ENCODE data around the gene TMCC1. TPM values are rescaled to one million over a fixed set of nuclear protein-coding genes. Genes with fewer than 3 reads are reported as not detected.
A peak's percentile ranks its signal among the peaks of the same experiment; 100 is the strongest.

Gene TMCC1
- total RNA-seq, 1 donor from 2014 or later, result 52.5 TPM

DNA sequence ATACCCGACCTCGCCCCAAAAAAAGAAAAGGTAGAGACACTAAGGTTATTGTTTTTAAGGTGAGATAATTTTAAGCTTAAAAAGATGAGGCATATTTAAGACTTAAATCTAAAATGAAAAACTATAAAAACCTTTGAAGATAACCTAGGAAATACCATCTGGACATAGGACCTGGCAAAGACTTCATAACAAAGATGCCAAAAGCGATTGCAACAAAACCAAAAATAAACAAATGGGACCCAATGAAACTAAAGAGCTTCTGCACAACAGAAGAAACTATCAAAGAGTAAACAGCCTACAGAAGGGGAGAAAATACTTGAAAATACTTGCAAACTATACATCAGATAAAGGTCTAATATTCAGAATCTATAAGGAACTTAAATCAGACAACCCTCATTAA lies 80.9 kb downstream of the TMCC1 start:
- peaks cover 2% of the 10 kb centered on the region for H3K4me1 Mint-ChIP-seq (ENCODE audit: low read depth)
- H3K4me3 Mint-ChIP-seq (ENCODE audit: low read depth), result no peak overlapping the region
- H3K27me3 Mint-ChIP-seq, result no peaks in the 10 kb centered on the region
- no peak overlapping the region for H3K27ac Mint-ChIP-seq
- H3K36me3 Mint-ChIP-seq (ENCODE audit: insufficient read depth), result peaks cover 14% of the 10 kb centered on the region
- no peak for DNase-seq (ENCODE audit: low spot score, unreplicated experiment)
- TF ChIP-seq, protein P1, sequence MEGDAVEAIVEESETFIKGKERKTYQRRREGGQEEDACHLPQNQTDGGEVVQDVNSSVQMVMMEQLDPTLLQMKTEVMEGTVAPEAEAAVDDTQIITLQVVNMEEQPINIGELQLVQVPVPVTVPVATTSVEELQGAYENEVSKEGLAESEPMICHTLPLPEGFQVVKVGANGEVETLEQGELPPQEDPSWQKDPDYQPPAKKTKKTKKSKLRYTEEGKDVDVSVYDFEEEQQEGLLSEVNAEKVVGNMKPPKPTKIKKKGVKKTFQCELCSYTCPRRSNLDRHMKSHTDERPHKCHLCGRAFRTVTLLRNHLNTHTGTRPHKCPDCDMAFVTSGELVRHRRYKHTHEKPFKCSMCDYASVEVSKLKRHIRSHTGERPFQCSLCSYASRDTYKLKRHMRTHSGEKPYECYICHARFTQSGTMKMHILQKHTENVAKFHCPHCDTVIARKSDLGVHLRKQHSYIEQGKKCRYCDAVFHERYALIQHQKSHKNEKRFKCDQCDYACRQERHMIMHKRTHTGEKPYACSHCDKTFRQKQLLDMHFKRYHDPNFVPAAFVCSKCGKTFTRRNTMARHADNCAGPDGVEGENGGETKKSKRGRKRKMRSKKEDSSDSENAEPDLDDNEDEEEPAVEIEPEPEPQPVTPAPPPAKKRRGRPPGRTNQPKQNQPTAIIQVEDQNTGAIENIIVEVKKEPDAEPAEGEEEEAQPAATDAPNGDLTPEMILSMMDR (IDR thresholded peaks at IDR 0.05; ENCODE audit: unreplicated experiment), result no peak
- H3K9me3 Mint-ChIP-seq (ENCODE audit: low read depth), result peaks cover 5% of the 10 kb centered on the region

DNA sequence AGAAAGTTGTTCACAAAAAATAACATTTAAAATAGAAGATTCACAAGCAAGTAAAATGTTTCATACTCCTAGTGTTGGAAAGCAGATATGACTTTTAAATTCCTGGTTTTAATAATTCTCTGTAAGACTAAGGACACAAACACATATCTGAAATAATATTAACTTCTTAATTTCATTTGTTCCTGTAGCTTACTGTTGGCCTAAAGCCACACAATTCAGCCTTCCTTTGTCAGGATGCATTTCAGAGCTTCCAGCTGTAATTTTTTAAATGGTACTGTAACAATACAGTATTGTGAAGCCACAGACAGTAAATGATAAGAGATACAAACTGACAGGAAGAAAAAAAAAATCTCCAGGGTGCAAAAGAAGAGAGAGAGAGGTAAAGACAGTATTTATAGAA lies 84.2 kb downstream of the TMCC1 start:
- peaks cover 6% of the 10 kb centered on the region for H3K36me3 Mint-ChIP-seq (ENCODE audit: insufficient read depth)
- H3K9me3 Mint-ChIP-seq (ENCODE audit: low read depth), result peaks cover 3% of the 10 kb centered on the region
- H3K4me1 Mint-ChIP-seq (ENCODE audit: low read depth), result peaks cover 3% of the 10 kb centered on the region

DNA sequence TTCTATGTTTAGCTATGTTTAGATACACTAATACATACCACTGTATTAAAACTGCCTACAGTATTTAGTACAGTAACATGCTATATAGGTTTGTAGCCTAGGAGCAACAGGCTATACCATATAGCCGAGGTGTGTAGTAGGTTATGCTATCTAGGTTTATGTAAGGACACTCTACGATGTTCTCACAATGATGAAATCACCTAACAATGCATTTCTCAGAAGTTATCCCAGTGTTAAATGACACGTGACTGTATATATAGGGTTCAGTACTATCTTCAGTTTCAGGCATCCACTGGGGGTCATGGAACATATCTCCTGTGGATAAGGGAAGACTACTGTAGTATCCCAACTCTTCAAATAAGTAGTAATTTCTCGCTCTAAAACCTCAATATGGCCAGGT lies 97.4 kb downstream of the TMCC1 start:
- Mint-ChIP-seq H3K4me3 (ENCODE audit: low read depth) (no peak overlapping the region), H3K9me3 (ENCODE audit: low read depth) (no peaks in the 10 kb centered on the region), H3K36me3 (ENCODE audit: insufficient read depth) (peaks cover under 1% of the 10 kb centered on the region), H3K27me3 (no peaks in the 10 kb centered on the region), H3K27ac (peak overlapping the region; percentile 67), H3K4me1 (ENCODE audit: low read depth) (peaks cover 30% of the 10 kb centered on the region)
- TF ChIP-seq, protein P1 (IDR thresholded peaks at IDR 0.05; ENCODE audit: unreplicated experiment), result no peak
- DNase-seq (ENCODE audit: low spot score, unreplicated experiment), result no peak

More for the DNA sequence above, 84.2 kb downstream of the TMCC1 start:
- Mint-ChIP-seq H3K27ac (no peak overlapping the region), H3K27me3 (no peaks in the 10 kb centered on the region), H3K4me3 (ENCODE audit: low read depth) (no peak overlapping the region)
- DNase-seq (ENCODE audit: low spot score, unreplicated experiment), result no peak
- TF ChIP-seq, protein P1 (IDR thresholded peaks at IDR 0.05; ENCODE audit: unreplicated experiment), result no peak

DNA sequence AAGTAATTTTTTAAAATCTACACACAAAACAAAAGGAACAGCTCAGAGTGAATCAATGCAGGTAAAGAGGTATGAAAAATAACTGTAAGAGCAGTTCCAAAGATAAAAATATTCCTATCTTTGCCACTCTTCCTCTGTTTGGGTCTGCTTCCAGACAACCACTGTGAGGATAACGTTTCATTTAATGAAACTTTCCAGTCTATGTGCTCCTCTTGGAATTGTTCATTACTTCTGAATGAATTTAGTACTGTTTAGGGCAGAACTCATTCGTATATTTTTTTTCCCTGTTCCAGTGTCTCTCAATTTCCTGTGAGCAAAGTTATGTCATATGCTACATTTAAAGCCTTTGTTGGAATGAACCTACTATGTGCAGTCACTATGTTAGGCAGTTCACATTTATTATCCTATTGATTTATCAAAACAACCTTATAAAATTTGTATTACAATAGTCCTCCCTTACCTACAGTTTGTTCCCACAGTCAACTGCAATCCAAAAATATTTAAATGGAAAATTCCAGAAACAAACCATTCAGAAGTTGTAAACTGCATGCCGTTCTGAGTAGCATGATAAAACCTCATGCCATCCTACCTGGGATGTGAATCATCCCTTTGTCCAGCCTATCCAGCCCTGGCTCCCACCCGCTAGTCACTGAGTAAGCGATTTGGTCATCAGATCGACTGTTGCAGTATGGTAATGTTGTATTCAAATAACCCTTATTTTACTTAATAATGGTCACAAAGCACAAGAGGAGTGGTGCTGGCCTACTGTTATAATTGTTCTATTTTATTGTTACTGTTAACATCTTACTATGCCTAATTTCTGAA lies 98.1 kb downstream of the TMCC1 start:
- Mint-ChIP-seq H3K4me1 (ENCODE audit: low read depth) (peaks cover 30% of the 10 kb centered on the region), H3K36me3 (ENCODE audit: insufficient read depth) (peaks cover 1% of the 10 kb centered on the region), H3K27me3 (no peaks in the 10 kb centered on the region), H3K27ac (peak overlapping the region; percentile 99), H3K4me3 (ENCODE audit: low read depth) (peak overlapping the region; percentile 72), H3K9me3 (ENCODE audit: low read depth) (no peaks in the 10 kb centered on the region)
- TF ChIP-seq, protein P1 (IDR thresholded peaks at IDR 0.05; ENCODE audit: unreplicated experiment), result no peak
- no peak for DNase-seq (ENCODE audit: low spot score, unreplicated experiment)

DNA sequence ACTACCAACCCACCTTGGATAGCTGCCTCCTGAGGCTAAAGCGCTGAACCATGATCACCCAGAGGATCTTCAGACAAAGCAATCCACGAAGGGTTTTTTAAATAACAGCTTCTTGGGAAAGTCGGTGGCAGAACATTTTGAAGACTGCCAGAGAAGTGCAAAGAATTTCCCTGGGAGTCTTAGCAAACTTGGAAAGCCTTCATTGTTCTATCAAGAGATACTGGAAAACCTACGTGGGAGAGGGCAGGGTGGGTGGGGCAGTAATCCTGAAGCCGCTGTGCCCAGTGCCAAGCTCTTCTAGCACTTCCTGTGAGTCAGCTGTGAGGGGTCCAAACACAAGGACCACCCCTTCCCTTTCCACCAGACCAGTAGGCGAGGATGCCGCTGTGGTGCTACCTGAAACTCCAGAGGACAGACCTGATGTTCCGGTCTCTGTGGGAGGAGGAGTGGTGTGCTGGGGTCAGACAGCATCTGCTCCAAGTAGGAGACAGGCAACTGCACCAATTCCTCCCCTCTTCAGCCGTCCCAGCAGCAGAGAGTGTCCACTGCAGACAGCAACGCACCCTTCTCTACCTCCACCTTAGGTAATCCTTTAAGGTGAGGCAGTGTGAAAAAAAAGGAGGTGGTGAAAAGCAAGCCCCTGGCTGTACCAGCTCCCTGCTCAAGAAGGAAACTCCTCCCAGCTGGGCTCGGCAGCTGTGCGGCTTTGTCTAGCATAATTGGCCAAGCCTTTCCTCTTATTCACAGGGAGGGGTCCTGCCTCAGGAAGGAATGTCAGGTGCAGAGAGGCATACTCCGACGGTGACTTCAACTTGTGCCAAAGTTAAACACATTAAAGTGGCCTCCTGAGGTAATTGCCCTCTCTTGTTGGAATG lies 99.0 kb downstream of the TMCC1 start:
- Mint-ChIP-seq H3K4me3 (ENCODE audit: low read depth) (peak overlapping the region; percentile 72), H3K27ac (peak overlapping the region; percentile 99)

More for the DNA sequence above, 99.0 kb downstream of the TMCC1 start:
- Mint-ChIP-seq H3K4me1 (ENCODE audit: low read depth) (peaks cover 30% of the 10 kb centered on the region), H3K36me3 (ENCODE audit: insufficient read depth) (peaks cover 1% of the 10 kb centered on the region), H3K27me3 (no peaks in the 10 kb centered on the region), H3K9me3 (ENCODE audit: low read depth) (no peaks in the 10 kb centered on the region)
- TF ChIP-seq, protein P1 (IDR thresholded peaks at IDR 0.05; ENCODE audit: unreplicated experiment), result no peak
- peak; percentile 62 for DNase-seq (ENCODE audit: low spot score, unreplicated experiment)

All from progenitor cell of endocrine pancreas (in vitro differentiated cells).